IPS-NIHi11 (cell line): ENCODE data around the gene ZNF609.
"Not testable (repeated sequence)": the region's sequence is repeated elsewhere in the genome, so short reads cannot be mapped to it uniquely, and the experiment has no call there.

Source experiments
- DNase-seq: peaks from one replicate; pipeline ENCODE4 v3.0.0; 2012; ENCODE audit warnings: mixed read lengths, low spot score

Gene ZNF609

DNA sequence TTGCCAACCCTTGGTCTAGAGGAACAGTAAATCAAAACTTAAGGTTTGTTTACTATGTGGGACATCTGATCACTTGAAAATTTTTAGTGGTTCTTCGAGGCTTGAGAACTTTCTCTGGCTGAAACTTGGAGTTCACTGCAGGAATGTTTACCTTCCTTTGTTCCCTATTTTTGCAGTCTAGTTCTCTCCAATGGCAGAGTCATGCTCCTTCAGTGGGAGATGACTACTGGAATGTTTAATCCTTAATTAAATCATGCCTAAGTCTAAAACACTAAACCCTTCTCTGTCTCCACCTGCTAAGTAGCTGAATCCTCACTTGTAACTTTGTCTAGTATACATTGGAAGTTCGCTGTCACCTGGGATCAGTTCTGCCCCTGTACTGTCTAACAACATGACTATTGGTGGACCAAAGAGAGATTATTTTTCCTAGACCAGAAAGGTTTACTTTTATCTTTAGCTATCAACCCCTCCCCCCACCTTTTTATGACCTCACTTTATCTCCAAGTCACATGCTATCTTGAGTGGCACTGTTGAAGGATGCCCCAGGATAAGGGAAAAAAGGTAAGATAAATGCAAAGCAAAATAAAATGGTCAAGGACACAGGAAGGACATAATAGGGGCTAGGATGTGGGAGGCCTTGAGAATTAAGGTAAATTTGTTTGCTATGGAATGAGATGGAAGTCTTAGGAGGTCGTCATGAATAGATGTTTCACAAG is 1.2 kb upstream of the ZNF609 start:
- no peak for DNase-seq

GRCh38 chr15:64460724-64461720 is 644 bp downstream of the ZNF609 start:
- peak; percentile 72 for DNase-seq

DNA sequence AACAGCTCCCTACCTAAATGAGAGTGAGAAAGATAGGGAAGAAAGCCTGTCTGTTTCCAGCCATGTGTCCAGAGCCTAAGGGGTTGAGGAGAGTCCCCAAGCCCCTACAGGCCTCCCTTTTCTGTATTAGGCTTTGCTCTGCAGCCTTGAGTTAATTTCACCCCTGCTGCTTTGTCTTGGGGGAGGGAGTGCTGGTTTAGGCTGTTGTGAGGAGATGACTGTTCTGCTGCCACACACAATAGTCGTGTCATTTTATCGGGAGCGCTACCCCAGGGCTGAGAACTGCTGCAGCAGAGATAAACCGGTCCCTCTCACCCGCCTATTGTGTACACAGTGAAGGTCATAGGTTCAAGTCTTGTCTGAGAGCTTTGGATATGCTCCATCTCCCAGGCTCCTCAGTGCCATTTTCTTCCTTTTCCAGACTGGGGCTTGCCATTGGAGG is 1.4 kb downstream of the ZNF609 start:
- peak; percentile 52 for DNase-seq

- no peak for DNase-seq
These were observed 2.1 kb downstream of the ZNF609 start for GRCh38 chr15:64462492-64462891.

DNA sequence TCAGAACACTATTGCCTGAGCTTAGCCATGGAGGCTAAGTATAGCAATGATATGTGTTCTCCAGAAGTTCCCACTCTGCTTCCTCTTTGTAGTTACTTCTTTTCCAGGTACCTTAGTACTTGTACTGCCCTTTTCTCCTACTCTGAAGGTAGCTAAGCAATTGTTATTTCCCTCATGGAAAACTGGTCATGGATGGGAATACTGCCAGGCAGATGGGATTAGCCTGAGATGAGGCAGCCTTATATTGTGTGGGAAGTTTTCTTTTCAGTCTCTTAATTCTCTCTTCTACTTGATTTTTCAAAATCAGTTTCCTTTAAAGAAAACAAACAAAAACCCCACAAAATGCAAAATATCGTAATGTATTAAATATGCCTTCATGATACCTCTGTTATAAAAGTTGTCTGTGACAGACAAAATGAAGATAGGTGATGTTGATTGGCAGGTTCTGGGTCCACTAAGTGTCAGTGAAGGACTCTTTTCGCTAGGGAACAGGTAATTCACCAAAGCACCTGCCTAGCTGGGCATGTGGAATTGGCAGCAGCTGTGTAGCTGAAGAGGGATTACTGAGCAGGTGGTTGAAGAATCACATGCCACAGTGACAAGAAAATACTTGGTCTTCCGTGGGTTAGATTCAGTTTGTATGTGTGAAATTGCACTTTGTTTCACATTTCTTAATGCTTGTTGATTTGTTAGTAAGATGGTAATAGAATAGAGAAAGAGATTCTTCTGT is 4.1 kb downstream of the ZNF609 start:
- no peak for DNase-seq

- peak; percentile 16 for DNase-seq
These were observed 6.2 kb downstream of the ZNF609 start for GRCh38 chr15:64466408-64467141.

DNA sequence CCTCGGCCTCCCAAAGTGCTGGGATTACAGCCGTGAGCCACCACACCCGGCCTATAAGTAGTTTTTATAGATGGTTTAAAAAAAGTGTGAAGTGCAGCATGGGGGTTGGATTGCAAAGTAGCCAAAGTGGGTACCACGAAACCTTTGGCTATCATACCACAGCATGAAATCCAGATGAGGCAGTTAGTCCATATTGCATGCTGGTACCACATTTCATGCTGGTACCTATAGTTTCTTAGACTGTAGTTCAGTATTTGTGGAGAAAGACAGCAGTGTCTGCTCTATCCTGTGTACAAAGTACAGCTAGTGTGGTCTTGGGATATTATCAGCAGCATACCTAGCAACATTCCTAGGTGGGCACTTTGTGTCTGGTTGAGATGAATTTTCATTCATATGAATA is 11.8 kb downstream of the ZNF609 start:
- no peak for DNase-seq

- no peak for DNase-seq
These were observed 14.5 kb downstream of the ZNF609 start for GRCh38 chr15:64474846-64475245.

DNA sequence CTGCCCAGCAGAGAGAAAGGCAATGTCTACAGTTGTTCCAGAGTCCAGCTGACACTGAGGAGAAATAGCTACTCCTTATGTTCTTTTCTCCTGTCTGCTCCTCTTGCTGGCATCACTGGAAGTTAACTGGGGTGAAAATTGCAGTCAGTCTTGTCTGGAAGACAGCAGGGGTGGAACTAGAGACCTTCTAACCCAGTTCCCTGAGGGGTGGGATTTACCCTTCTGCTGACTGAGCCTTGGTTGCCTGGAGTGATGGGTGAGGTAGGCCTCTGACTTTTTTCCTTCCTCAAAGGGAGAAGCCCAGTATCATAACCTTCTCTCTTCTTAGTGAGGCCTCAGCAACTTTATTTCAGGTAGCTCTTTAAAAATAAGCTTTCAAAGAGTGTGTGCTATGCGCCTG is 16.2 kb downstream of the ZNF609 start:
- no peak for DNase-seq

- no peak for DNase-seq
These were observed 18.5 kb downstream of the ZNF609 start for GRCh38 chr15:64478863-64479262.

GRCh38 chr15:64480891-64481290 is 20.5 kb downstream of the ZNF609 start:
- DNase-seq = no peak

GRCh38 chr15:64483749-64484148 is 23.4 kb downstream of the ZNF609 start:
- no peak for DNase-seq

GRCh38 chr15:64485796-64486195 is 25.4 kb downstream of the ZNF609 start:
- DNase-seq = no peak

DNA sequence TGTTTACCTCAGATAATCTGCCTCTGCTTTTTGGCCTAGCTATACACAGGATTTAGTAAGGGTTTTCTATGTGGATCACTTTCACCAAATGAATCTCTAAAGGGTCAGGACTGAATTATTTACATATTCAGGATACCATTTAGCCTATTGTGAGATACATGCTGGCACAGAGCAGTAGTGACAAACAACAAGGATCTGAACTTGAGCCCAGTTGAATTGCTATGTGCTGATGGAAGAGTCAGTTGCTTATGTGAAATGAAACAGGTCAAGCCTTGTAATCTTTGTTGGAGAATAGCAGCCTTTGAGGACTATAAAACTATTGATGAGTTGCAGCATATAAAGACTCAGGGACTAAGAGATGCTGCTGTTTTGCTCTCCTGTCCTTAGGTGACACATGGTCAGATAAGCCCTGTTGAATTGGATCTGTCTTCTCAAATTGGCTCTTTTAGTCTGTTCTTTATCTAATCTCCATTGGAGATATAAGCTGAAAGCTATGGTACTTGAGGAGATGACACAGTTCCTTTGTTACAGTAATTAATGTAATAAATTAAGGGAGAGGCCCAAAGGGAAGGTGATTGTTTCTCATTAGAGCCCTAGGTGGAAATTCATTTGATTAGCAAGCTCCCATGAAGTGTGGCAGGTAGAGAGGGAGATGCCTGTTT is 30.4 kb downstream of the ZNF609 start:
- no peak for DNase-seq

- DNase-seq = no peak
These were observed 33.3 kb downstream of the ZNF609 start for GRCh38 chr15:64493641-64494040.

GRCh38 chr15:64495968-64496367 is 35.6 kb downstream of the ZNF609 start:
- not testable (repeated sequence) for DNase-seq

DNA sequence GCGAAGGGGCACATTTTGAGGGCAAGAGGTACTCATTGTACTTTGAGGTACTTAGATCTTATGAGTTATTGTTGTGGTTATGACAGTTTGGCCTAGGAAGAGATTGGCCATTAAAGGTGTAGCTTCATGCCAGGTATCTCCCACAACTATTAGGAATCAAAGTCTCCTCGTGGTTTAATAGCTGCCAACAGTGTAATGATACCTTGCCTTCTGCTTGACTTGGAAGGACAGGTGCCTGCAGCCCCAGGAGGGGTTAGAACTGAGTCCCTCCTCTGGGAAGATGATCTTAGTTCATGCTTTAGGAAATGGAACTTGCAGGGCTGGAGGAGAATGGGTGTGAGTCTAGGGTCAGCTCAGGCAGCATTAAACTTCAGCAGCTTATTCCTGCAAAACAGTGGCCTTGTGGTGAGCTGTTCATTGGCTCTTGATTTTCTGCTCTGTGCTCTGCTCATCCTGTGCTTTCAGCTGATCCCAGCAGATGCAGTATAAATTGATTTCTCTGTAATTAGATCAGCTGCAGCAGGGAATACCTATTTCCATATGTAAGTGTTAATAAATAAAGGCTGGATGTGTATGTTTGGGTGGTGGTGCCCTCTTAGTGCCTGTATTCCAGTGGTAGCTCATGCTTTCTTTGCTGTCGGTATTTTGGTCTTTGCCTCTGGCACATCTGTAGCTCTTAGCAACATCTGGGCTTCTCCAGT is 40.5 kb downstream of the ZNF609 start:
- no peak for DNase-seq

DNA sequence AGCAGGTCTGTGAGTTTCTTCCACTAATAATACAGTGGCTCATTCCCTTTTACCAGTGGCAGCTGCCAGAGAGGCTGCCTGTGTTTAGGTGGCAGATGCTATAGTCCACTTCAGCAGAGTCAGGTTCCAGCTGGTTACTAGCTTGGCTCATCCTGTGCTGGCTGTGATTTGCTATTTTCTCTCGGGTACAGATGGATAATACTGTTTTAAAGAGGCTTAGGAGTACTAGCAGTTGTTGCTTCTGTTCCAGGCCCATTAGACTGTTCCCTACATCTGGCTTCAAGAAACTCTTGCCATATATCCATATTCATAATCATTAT is 41.0 kb downstream of the ZNF609 start:
- no peak for DNase-seq

DNA sequence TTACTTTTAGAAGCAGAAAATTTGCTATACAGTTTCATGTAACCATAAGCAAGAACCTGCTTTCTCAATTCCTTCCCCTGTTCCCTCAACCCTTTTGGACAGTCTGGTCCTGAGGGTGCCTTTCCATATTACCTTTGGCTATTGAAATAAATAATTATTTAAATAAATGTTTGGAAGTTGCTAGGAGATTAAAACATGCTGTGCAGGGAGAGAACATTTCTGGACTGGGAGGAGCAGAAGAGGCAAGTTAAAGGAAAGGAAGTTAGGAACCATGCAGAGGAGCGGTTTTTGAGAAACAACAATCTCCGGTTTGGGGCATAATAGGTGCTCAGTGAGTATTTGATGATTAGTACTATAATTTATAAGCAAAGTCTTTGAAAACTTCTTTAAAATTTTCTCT is 41.8 kb downstream of the ZNF609 start:
- DNase-seq = no peak

DNA sequence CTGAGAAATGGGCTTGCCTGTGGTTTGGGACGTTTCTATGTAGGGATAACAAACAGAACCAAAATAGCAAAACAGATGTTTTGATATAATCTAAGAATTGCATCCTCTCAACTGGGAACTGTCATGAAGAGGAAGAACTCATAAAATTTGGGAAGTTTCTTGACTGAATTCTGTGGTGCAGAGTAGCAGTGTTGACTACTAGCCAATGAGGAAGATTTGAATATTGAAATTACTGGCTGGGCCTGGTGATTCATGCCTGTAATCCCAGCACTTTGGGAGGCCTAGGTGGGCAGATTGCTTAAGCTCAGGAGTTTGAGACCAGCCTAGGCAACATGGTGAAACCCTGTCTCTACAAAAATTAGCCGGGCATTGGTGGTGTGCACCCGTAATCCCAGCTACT is 42.2 kb downstream of the ZNF609 start:
- DNase-seq = no peak

DNA sequence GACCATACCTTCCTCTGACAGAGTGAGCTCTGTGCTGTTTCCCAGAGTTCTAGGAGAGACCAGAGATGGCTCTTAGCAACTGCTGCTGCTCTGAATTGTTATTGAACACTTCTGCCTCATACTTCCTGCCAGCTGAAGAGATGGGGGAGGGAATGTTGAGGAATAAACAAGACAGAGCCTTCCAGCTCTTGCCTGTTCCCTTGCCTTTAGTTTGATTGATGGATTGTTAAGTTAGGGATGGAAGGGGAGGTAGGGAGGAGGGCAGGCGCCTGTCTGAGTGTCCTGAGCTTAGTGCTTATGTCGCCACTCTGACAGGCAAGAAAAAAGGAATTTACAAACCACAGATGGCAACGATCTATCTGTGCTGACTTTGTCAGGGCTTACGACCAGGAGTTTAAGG is 42.8 kb downstream of the ZNF609 start:
- no peak for DNase-seq
